HG03460 (cell line): ENCODE measurements around the gene PLK3.
"Not testable (repeated sequence)": the region's sequence is repeated elsewhere in the genome, so short reads cannot be mapped to it uniquely, and the experiment has no call there.

Source experiments
- ATAC-seq: cut with Tn5 transposase; IDR thresholded peaks from one replicate; pipeline ENCODE4 v1.9.1; 2021; ENCODE audit not compliant: unreplicated experiment

Gene PLK3

GRCh38 chr1:44827197-44828002 lies 27.2 kb downstream of the PLK3 start:
- no peak for ATAC-seq

- ATAC-seq, result no peak
Observed at GRCh38 chr1:44828003-44828651, 27.9 kb downstream of the PLK3 start.

- ATAC-seq, result no peak
Observed at GRCh38 chr1:44828841-44829440, 28.8 kb downstream of the PLK3 start.

- ATAC-seq, result no peak
Observed at GRCh38 chr1:44829506-44830384, 29.6 kb downstream of the PLK3 start.

- ATAC-seq, result no peak
Observed at GRCh38 chr1:44830900-44831304, 30.7 kb downstream of the PLK3 start.

GRCh38 chr1:44831516-44831915 lies 31.3 kb downstream of the PLK3 start:
- ATAC-seq, result no peak

- no peak for ATAC-seq
Observed at GRCh38 chr1:44832056-44832705, 32.0 kb downstream of the PLK3 start.

GRCh38 chr1:44834328-44834727 lies 34.2 kb downstream of the PLK3 start:
- ATAC-seq, result no peak

- ATAC-seq, result peak; percentile 79
Observed at GRCh38 chr1:44835738-44836675, 35.8 kb downstream of the PLK3 start.

- not testable (repeated sequence) for ATAC-seq
Observed at GRCh38 chr1:44838294-44838693, 38.1 kb downstream of the PLK3 start.

- no peak for ATAC-seq
Observed at GRCh38 chr1:44839576-44839975, 39.4 kb downstream of the PLK3 start.

GRCh38 chr1:44842486-44842861 lies 42.3 kb downstream of the PLK3 start:
- ATAC-seq, result no peak

- ATAC-seq, result no peak
Observed at GRCh38 chr1:44842862-44843655, 42.9 kb downstream of the PLK3 start, which contains the start of gene PTCH2. TSS of gene PTCH2 (minus strand) at chr1:44843253. CDS start at chr1:44842932, 321 bp downstream.

GRCh38 chr1:44846985-44847384 lies 46.8 kb downstream of the PLK3 start:
- no peak for ATAC-seq

GRCh38 chr1:44847845-44848244 lies 47.7 kb downstream of the PLK3 start:
- no peak for ATAC-seq

- no peak for ATAC-seq
Observed at GRCh38 chr1:44848456-44849181, 48.4 kb downstream of the PLK3 start.

GRCh38 chr1:44849575-44850132 lies 49.5 kb downstream of the PLK3 start:
- no peak for ATAC-seq

- ATAC-seq, result no peak
Observed at GRCh38 chr1:44851308-44851707, 51.1 kb downstream of the PLK3 start.
